CD4-positive, alpha-beta memory T cell (primary cell): Measurements from ENCODE around the gene PDZRN3. TPM values are rescaled to one million over a fixed set of nuclear protein-coding genes. Genes with fewer than 3 reads are reported as not detected.

Source experiments
- CTCF ChIA-PET: fragments of 350-600 bp; sonication (Branson Sonifier 250); formaldehyde crosslinking; loops from one replicate; lab custom pipeline; 2021; ENCODE audit warnings: inconsistent platforms; ENCODE audit not compliant: partially characterized antibody; lab: Charles Lee
- POLR2A ChIA-PET: fragments of 350-600 bp; sonication (Branson Sonifier 250); formaldehyde crosslinking; loops from one replicate; lab custom pipeline; 2021; ENCODE audit not compliant: partially characterized antibody; lab: Charles Lee
- DNase-seq, 5 donors: peaks; one replicate each; pipeline versions ENCODE4 v3.0.0 to v3.0.0-alpha.2; 2020 to 2022; ENCODE audit warnings: mixed read lengths in 1 of 5
- H3K27ac ChIP-seq: one replicate; pipeline ENCODE4 v1.7.0; 2013; ENCODE audit warnings: low read depth, low read length
- H3K27me3 ChIP-seq: 2 replicates; pipeline ENCODE4 v1.7.0; 2013; ENCODE audit warnings: mild to moderate bottlenecking, low read length, moderate library complexity; ENCODE audit not compliant: insufficient read depth
- H3K36me3 ChIP-seq: 2 replicates; pipeline ENCODE4 v1.7.0; 2013; ENCODE audit warnings: mild to moderate bottlenecking, low read length, moderate library complexity; ENCODE audit not compliant: insufficient read depth
- H3K4me1 ChIP-seq: 2 replicates; pipeline ENCODE4 v1.7.0; 2013; ENCODE audit warnings: mild to moderate bottlenecking, low read length, moderate library complexity; ENCODE audit not compliant: insufficient read depth
- H3K4me3 ChIP-seq, 2 donors: one replicate each; pipeline ENCODE4 v1.7.0; 2013; ENCODE audit warnings: low read length in 2 of 2, mild to moderate bottlenecking in 1 of 2
- H3K9me3 ChIP-seq, 2 donors: one replicate each; pipeline ENCODE4 v1.7.0; 2013; ENCODE audit warnings: low read length in 2 of 2, control low read depth in 1 of 2; ENCODE audit not compliant: control insufficient read depth in 1 of 2
- H3K27ac Mint-ChIP-seq, 7 donors: one replicate each; pipeline ENCODE4 v1.8.0; 2020 to 2021; ENCODE audit warnings: mixed read lengths in 7 of 7, mild to moderate bottlenecking in 6 of 7, inconsistent platforms in 3 of 7, moderate library complexity in 3 of 7
- H3K27me3 Mint-ChIP-seq, 2 donors: one replicate each; pipeline ENCODE4 v1.8.0; 2020 to 2021; ENCODE audit warnings: mixed read lengths in 2 of 2
- H3K36me3 Mint-ChIP-seq, 2 donors: one replicate each; pipeline ENCODE4 v1.8.0; 2020 to 2021; ENCODE audit warnings: mixed read lengths in 2 of 2, inconsistent platforms in 1 of 2, mild to moderate bottlenecking in 1 of 2
- H3K4me1 Mint-ChIP-seq, 4 donors: one replicate each; pipeline ENCODE4 v1.8.0; 2020 to 2021; ENCODE audit warnings: mixed read lengths in 4 of 4, mild to moderate bottlenecking in 1 of 4
- H3K4me3 Mint-ChIP-seq, 8 donors: one replicate each; pipeline ENCODE4 v1.8.0; 2020 to 2021; ENCODE audit warnings: mixed read lengths in 8 of 8, mild to moderate bottlenecking in 7 of 8, moderate library complexity in 6 of 8, inconsistent platforms in 3 of 8
- H3K9me3 Mint-ChIP-seq, 8 donors: one replicate each; pipeline ENCODE4 v1.8.0; 2020 to 2021; ENCODE audit warnings: mixed read lengths in 8 of 8, mild to moderate bottlenecking in 5 of 8, inconsistent platforms in 3 of 8, moderate library complexity in 1 of 8
- intact Hi-C: fragments of 100-400 bp; cut with micrococcal nuclease; formaldehyde crosslinking; loops from one replicate; pipeline ENCODE4 v1.15.1; 2023
- polyA plus RNA-seq, 2 donors: library from polyadenylated mRNA; unstranded; fragments of 300-500 nt; fragmentation: Illumina TruSeq; gene quantifications; one replicate each; pipeline ENCODE4 v1.2.3, GENCODE V29; 2021
- total RNA-seq, 2 experiments: library from RNA; stranded (reverse); gene quantifications; one replicate each; pipeline ENCODE4 v1.2.3, GENCODE V29; 2021

Gene PDZRN3
- total and polyA plus RNA-seq, 4 experiments from 2014 or later = not detected

- no peaks in the 10 kb centered on the region for H3K4me1 ChIP-seq
- ChIA-PET CTCF (interaction anchor here (1.4 to 2.3 kb wide), 3 partner anchors 9 to 15 kb away, joined by 4 to 9 read pairs (median 5); no protein-coding TSS in a partner anchor), POLR2A (no interaction called here)
- intact Hi-C loops = no loop called here
- H3K27me3 Mint-ChIP-seq = peaks cover 1 to 3% of the 10 kb centered on the region in 2 donors
- no peak overlapping the region for H3K4me3 ChIP-seq
- H3K36me3 ChIP-seq = no peaks in the 10 kb centered on the region
- no peaks in the 10 kb centered on the region for H3K4me1 Mint-ChIP-seq
- H3K9me3 ChIP-seq = no peaks in the 10 kb centered on the region
- H3K27ac ChIP-seq = no peak overlapping the region
- no peak overlapping the region for H3K4me3 Mint-ChIP-seq
- H3K27ac Mint-ChIP-seq = no peak overlapping the region
- no peaks in the 10 kb centered on the region for H3K27me3 ChIP-seq
- H3K36me3 Mint-ChIP-seq = no peaks in the 10 kb centered on the region
- H3K9me3 Mint-ChIP-seq = no peaks in the 10 kb centered on the region
- no peak for DNase-seq
These were observed 131.0 kb downstream of the PDZRN3 start for GRCh38 chr3:73493543-73494308.

GRCh38 chr3:73492186-73492585 is 132.6 kb downstream of the PDZRN3 start:
- POLR2A ChIA-PET = no interaction called here
- Histone ChIP-seq H3K9me3 (no peaks in the 10 kb centered on the region), H3K27ac (no peak overlapping the region), H3K36me3 (no peaks in the 10 kb centered on the region), H3K4me3 (no peak overlapping the region), H3K27me3 (no peaks in the 10 kb centered on the region), H3K4me1 (no peaks in the 10 kb centered on the region)
- Mint-ChIP-seq H3K27me3 (peaks cover 0 to 1% of the 10 kb centered on the region in 2 donors), H3K36me3 (no peaks in the 10 kb centered on the region), H3K27ac (no peak overlapping the region), H3K4me3 (no peak overlapping the region), H3K4me1 (no peaks in the 10 kb centered on the region), H3K9me3 (no peaks in the 10 kb centered on the region)
- intact Hi-C loops = no loop called here
- CTCF ChIA-PET = no interaction called here
- no peak for DNase-seq

GRCh38 chr3:73491287-73491662 is 133.5 kb downstream of the PDZRN3 start:
- H3K9me3 Mint-ChIP-seq = no peaks in the 10 kb centered on the region
- no peak for DNase-seq
- Histone ChIP-seq H3K4me1 (no peaks in the 10 kb centered on the region), H3K27me3 (no peaks in the 10 kb centered on the region), H3K36me3 (no peaks in the 10 kb centered on the region), H3K4me3 (no peak overlapping the region), H3K27ac (no peak overlapping the region), H3K9me3 (no peaks in the 10 kb centered on the region)
- H3K36me3 Mint-ChIP-seq = no peaks in the 10 kb centered on the region
- H3K4me3 Mint-ChIP-seq = no peak overlapping the region
- peaks cover 0 to 1% of the 10 kb centered on the region in 2 donors for H3K27me3 Mint-ChIP-seq
- ChIA-PET POLR2A (no interaction called here), CTCF (interaction anchor here (1.1 kb wide), 1 partner anchor 11 kb away, joined by 4 read pairs; no protein-coding TSS in a partner anchor)
- intact Hi-C loops = no loop called here
- H3K27ac Mint-ChIP-seq = no peak overlapping the region
- H3K4me1 Mint-ChIP-seq = no peaks in the 10 kb centered on the region

- Mint-ChIP-seq H3K27me3 (peaks cover 0 to 1% of the 10 kb centered on the region in 2 donors), H3K27ac (no peak overlapping the region), H3K4me3 (no peak overlapping the region), H3K4me1 (no peaks in the 10 kb centered on the region), H3K9me3 (no peaks in the 10 kb centered on the region), H3K36me3 (no peaks in the 10 kb centered on the region)
- intact Hi-C loops = no loop called here
- Histone ChIP-seq H3K27ac (no peak overlapping the region), H3K36me3 (no peaks in the 10 kb centered on the region), H3K9me3 (no peaks in the 10 kb centered on the region), H3K4me1 (no peaks in the 10 kb centered on the region), H3K4me3 (no peak overlapping the region), H3K27me3 (no peaks in the 10 kb centered on the region)
- ChIA-PET CTCF (interaction anchor here (1.1 to 1.7 kb wide), 2 partner anchors 12 to 17 kb away, joined by 4 to 8 read pairs; no protein-coding TSS in a partner anchor), POLR2A (no interaction called here)
- DNase-seq = no peak
These were observed 134.1 kb downstream of the PDZRN3 start for GRCh38 chr3:73490453-73491286.

GRCh38 chr3:73485877-73486330 is 138.8 kb downstream of the PDZRN3 start:
- Mint-ChIP-seq H3K36me3 (no peaks in the 10 kb centered on the region), H3K27me3 (peaks cover 0 to 4% of the 10 kb centered on the region in 2 donors), H3K9me3 (peaks cover 0 to 2% (median 0%) of the 10 kb centered on the region in 8 donors), H3K4me1 (peaks cover 0 to 2% (median 0%) of the 10 kb centered on the region in 4 donors), H3K4me3 (no peak overlapping the region), H3K27ac (no peak overlapping the region)
- Histone ChIP-seq H3K4me1 (no peaks in the 10 kb centered on the region), H3K27me3 (no peaks in the 10 kb centered on the region), H3K36me3 (no peaks in the 10 kb centered on the region), H3K9me3 (no peaks in the 10 kb centered on the region), H3K4me3 (no peak overlapping the region), H3K27ac (no peak overlapping the region)
- no peak for DNase-seq
- intact Hi-C loops = loop anchor here (10.0 kb wide), 1 partner anchor 249 kb away; no protein-coding TSS in a partner anchor
- ChIA-PET CTCF (interaction anchor here (1.0 to 1.4 kb wide), 2 partner anchors 9 to 25 kb away, joined by 3 to 4 read pairs; no protein-coding TSS in a partner anchor), POLR2A (no interaction called here)

GRCh38 chr3:73484656-73485248 is 140.0 kb downstream of the PDZRN3 start:
- H3K27ac ChIP-seq = no peak overlapping the region
- CTCF ChIA-PET = interaction anchor here (1.4 kb wide), 1 partner anchor 10 kb away, joined by 4 read pairs; no protein-coding TSS in a partner anchor
- intact Hi-C loops = loop anchor here (10.0 kb wide), 1 partner anchor 250 kb away; no protein-coding TSS in a partner anchor
- DNase-seq = no peak
- Mint-ChIP-seq H3K27ac (no peak overlapping the region), H3K36me3 (no peaks in the 10 kb centered on the region), H3K4me3 (no peak overlapping the region), H3K27me3 (peaks cover 4% of the 10 kb centered on the region in 2 donors), H3K4me1 (peaks cover 0 to 2% (median 0%) of the 10 kb centered on the region in 4 donors), H3K9me3 (peaks cover 0 to 2% (median 0%) of the 10 kb centered on the region in 8 donors)
- POLR2A ChIA-PET = no interaction called here
- H3K9me3 ChIP-seq = no peaks in the 10 kb centered on the region
- H3K36me3 ChIP-seq = no peaks in the 10 kb centered on the region
- H3K4me1 ChIP-seq = no peaks in the 10 kb centered on the region
- H3K27me3 ChIP-seq = no peaks in the 10 kb centered on the region
- no peak overlapping the region for H3K4me3 ChIP-seq
